ENCODE results near the gene RMDN2. TPM values are rescaled to one million over a fixed set of nuclear protein-coding genes. Genes with fewer than 3 reads are reported as not detected.
"Not testable (repeated sequence)": the region's sequence is repeated elsewhere in the genome, so short reads cannot be mapped to it uniquely, and the experiment has no call there.

RMDN2 gene
- total RNA-seq, 1 experiment from 2014 or later, result 4.3 TPM

- intact Hi-C loops (cut with micrococcal nuclease; ENCODE audit: unreplicated experiment), result no loop called here
- Histone ChIP-seq H3K27me3 (replicated peaks; ENCODE audit: control insufficient read depth, insufficient read depth, low read length) (no peaks in the 10 kb centered on the region), H3K9me3 (no peaks in the 10 kb centered on the region), H3K4me1 (peaks cover 5% of the 10 kb centered on the region), H3K4me3 (ENCODE audit: low read depth, low read length) (no peak overlapping the region), H3K36me3 (ENCODE audit: control insufficient read depth, insufficient read depth, low read length) (no peaks in the 10 kb centered on the region)
- Mint-ChIP-seq H3K36me3 (ENCODE audit: insufficient read depth, unreplicated experiment) (no peaks in the 10 kb centered on the region), H3K27me3 (ENCODE audit: insufficient read depth, unreplicated experiment) (no peaks in the 10 kb centered on the region), H3K9me3 (ENCODE audit: unreplicated experiment) (no peaks in the 10 kb centered on the region), H3K4me3 (ENCODE audit: unreplicated experiment) (no peak overlapping the region), H3K4me1 (ENCODE audit: low read depth, unreplicated experiment) (no peaks in the 10 kb centered on the region), H3K27ac (ENCODE audit: unreplicated experiment) (no peak overlapping the region)
- ChIA-PET CTCF (interaction anchor here (0.5 to 1.2 kb wide), 2 partner anchors 79 to 112 kb away, joined by 3 to 5 read pairs; no protein-coding TSS in a partner anchor), POLR2A (no interaction called here)
- TF ChIP-seq CTCF (IDR thresholded peaks at IDR 0.05; ENCODE audit: insufficient read depth in 1 of 2, low read depth in 1 of 2, low read length in 1 of 2, severe bottlenecking in 1 of 2, unreplicated experiment in 1 of 2), result no peak
- BruUV-seq (replicated peaks), result no TSS peak
- no peak for DNase-seq
These were observed 72.5 kb downstream of the RMDN2 start for GRCh38 chr2:37997629-37998028.

GRCh38 chr2:38000485-38001222 lies 75.6 kb downstream of the RMDN2 start:
- Mint-ChIP-seq H3K4me1 (ENCODE audit: low read depth, unreplicated experiment) (no peaks in the 10 kb centered on the region), H3K27ac (ENCODE audit: unreplicated experiment) (no peak overlapping the region), H3K4me3 (ENCODE audit: unreplicated experiment) (no peak overlapping the region), H3K9me3 (ENCODE audit: unreplicated experiment) (no peaks in the 10 kb centered on the region), H3K27me3 (ENCODE audit: insufficient read depth, unreplicated experiment) (no peaks in the 10 kb centered on the region), H3K36me3 (ENCODE audit: insufficient read depth, unreplicated experiment) (no peaks in the 10 kb centered on the region)
- TF ChIP-seq CTCF (IDR thresholded peaks at IDR 0.05; ENCODE audit: insufficient read depth in 1 of 2, low read depth in 1 of 2, low read length in 1 of 2, severe bottlenecking in 1 of 2, unreplicated experiment in 1 of 2), result no peak
- DNase-seq, result no peak
- ChIA-PET POLR2A (no interaction called here), CTCF (interaction anchor here (0.7 kb wide), 1 partner anchor 8 kb away, joined by 3 read pairs; no protein-coding TSS in a partner anchor)
- no peaks in the 10 kb centered on the region for H3K9me3 ChIP-seq
- no peaks in the 10 kb centered on the region for H3K27me3 ChIP-seq (replicated peaks; ENCODE audit: control insufficient read depth, insufficient read depth, low read length)
- H3K4me3 ChIP-seq (ENCODE audit: low read depth, low read length), result no peak overlapping the region
- intact Hi-C loops (cut with micrococcal nuclease; ENCODE audit: unreplicated experiment), result no loop called here
- no TSS peak for BruUV-seq (replicated peaks)
- H3K36me3 ChIP-seq (ENCODE audit: control insufficient read depth, insufficient read depth, low read length), result no peaks in the 10 kb centered on the region
- H3K4me1 ChIP-seq, result no peaks in the 10 kb centered on the region

- POLR2A ChIA-PET; H3K4me3 Mint-ChIP-seq (ENCODE audit: unreplicated experiment); H3K36me3 ChIP-seq (ENCODE audit: control insufficient read depth, insufficient read depth, low read length); H3K4me1 ChIP-seq; DNase-seq; H3K4me3 ChIP-seq (ENCODE audit: low read depth, low read length); H3K27ac Mint-ChIP-seq (ENCODE audit: unreplicated experiment); CTCF ChIA-PET; H3K9me3 ChIP-seq; H3K4me1 Mint-ChIP-seq (ENCODE audit: low read depth, unreplicated experiment); H3K27me3 Mint-ChIP-seq (ENCODE audit: insufficient read depth, unreplicated experiment); H3K36me3 Mint-ChIP-seq (ENCODE audit: insufficient read depth, unreplicated experiment); H3K27me3 ChIP-seq (replicated peaks; ENCODE audit: control insufficient read depth, insufficient read depth, low read length); intact Hi-C loops (cut with micrococcal nuclease; ENCODE audit: unreplicated experiment); H3K9me3 Mint-ChIP-seq (ENCODE audit: unreplicated experiment); BruUV-seq (replicated peaks): not testable (repeated sequence)
These were observed 85.1 kb downstream of the RMDN2 start for GRCh38 chr2:38010187-38010586.

Measured in Caco-2 (cell line).